ENCODE measurements around the gene LHX5.

DNA sequence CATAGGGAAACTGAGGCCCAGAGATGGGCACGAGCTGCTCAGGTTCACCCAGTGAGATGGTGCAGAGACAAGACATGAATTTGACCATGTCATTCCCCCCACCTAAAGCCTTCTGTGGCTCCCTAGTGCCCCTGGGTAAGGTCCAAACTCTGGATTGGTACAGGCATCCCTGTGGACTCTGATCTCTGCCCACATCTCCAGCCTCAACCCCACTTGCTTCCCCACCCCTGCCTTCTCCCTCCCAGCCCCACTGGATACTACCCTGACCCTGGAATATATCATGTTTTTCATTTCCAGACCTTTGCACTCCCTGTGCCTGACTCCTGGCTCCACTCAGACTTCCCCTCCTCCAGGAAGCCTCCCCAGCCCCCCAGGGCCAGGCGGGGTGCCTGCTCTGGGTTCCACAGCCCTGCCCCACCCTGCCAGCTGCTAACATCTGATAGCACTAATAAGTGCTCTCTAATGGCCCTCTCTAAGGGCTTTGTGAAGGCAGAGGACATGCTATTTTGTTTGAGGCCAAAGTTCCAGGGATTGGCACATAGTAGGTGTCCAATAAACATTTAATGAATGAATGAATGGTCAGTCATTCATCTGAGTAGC, 50.6 kb downstream of the LHX5 start:
- TF ChIP-seq, protein P1, sequence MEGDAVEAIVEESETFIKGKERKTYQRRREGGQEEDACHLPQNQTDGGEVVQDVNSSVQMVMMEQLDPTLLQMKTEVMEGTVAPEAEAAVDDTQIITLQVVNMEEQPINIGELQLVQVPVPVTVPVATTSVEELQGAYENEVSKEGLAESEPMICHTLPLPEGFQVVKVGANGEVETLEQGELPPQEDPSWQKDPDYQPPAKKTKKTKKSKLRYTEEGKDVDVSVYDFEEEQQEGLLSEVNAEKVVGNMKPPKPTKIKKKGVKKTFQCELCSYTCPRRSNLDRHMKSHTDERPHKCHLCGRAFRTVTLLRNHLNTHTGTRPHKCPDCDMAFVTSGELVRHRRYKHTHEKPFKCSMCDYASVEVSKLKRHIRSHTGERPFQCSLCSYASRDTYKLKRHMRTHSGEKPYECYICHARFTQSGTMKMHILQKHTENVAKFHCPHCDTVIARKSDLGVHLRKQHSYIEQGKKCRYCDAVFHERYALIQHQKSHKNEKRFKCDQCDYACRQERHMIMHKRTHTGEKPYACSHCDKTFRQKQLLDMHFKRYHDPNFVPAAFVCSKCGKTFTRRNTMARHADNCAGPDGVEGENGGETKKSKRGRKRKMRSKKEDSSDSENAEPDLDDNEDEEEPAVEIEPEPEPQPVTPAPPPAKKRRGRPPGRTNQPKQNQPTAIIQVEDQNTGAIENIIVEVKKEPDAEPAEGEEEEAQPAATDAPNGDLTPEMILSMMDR (IDR thresholded peaks at IDR 0.05): no peak
- no peak for TF ChIP-seq EP300 (IDR thresholded peaks at IDR 0.05)
- TF ChIP-seq POLR2A (IDR thresholded peaks at IDR 0.05): no peak

All from ovary (tissue), 3 donors.